SU-DHL-6 (cell line): ENCODE measurements around the gene MRGPRX2.

Source experiments
- EZH2phosphoT487 ChIP-seq: fragments of 200-600 bp; sonication (generic), shearing (Covaris generic); conservative IDR thresholded peaks from 2 replicates; pipeline ENCODE4 v1.6.1; 2018; ENCODE audit warnings: mild to moderate bottlenecking, antibody characterized with exemption, low read length, moderate library complexity, mixed read lengths
- TF ChIP-seq, protein P1 (sequence below): fragments of 200-600 bp; sonication (generic); IDR thresholded peaks from one replicate; pipeline ENCODE4 v1.5.1; 2017; ENCODE audit warnings: antibody characterized with exemption, mild to moderate bottlenecking, low read length, moderate library complexity; ENCODE audit not compliant: insufficient read depth, poor library complexity, severe bottlenecking

DNA sequence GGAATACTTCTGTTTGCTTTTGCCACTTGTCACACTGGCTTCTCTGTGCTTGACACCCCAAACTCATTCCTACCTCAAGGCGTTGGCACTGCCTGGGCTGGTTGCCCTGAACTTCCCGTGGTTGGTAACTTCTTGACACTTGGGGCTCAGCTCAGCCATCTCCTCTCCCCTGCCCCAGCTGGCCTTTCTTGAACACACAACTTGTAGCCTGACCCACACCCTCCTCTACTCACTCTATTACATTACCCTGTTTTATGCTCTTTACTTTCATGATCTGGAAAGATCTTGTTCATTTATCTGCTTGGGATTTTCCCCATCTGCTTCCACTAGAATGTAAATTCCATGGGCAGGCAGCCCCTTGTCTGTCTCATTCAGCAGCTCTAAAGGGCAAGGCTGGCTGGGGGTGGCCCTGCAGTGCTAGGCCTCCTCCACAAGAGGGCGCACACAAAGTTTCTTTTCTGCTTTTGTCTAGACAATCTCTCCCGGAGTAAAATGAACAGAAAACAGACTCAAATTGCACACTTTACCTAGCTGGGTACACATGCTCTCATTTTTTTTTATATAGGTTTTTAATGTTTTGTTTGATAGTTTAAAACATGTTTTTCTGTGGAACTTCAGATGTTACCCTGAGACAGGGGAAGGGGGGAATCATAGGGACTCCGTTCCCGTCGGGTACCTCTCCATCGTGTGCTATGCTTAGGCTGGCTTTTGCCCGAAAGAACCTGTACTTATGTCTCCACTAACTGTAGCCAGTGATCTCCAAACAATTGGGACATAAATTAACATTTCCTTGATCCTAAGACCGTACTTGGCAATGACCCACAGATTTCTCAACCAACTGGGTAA, 16.4 kb upstream of the MRGPRX2 start:
- no peak for TF ChIP-seq EZH2phosphoT487
- TF ChIP-seq, protein P1, sequence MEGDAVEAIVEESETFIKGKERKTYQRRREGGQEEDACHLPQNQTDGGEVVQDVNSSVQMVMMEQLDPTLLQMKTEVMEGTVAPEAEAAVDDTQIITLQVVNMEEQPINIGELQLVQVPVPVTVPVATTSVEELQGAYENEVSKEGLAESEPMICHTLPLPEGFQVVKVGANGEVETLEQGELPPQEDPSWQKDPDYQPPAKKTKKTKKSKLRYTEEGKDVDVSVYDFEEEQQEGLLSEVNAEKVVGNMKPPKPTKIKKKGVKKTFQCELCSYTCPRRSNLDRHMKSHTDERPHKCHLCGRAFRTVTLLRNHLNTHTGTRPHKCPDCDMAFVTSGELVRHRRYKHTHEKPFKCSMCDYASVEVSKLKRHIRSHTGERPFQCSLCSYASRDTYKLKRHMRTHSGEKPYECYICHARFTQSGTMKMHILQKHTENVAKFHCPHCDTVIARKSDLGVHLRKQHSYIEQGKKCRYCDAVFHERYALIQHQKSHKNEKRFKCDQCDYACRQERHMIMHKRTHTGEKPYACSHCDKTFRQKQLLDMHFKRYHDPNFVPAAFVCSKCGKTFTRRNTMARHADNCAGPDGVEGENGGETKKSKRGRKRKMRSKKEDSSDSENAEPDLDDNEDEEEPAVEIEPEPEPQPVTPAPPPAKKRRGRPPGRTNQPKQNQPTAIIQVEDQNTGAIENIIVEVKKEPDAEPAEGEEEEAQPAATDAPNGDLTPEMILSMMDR, result peak; percentile 100
